ENCODE data around the gene TBC1D21.

The TBC1D21 gene

DNA sequence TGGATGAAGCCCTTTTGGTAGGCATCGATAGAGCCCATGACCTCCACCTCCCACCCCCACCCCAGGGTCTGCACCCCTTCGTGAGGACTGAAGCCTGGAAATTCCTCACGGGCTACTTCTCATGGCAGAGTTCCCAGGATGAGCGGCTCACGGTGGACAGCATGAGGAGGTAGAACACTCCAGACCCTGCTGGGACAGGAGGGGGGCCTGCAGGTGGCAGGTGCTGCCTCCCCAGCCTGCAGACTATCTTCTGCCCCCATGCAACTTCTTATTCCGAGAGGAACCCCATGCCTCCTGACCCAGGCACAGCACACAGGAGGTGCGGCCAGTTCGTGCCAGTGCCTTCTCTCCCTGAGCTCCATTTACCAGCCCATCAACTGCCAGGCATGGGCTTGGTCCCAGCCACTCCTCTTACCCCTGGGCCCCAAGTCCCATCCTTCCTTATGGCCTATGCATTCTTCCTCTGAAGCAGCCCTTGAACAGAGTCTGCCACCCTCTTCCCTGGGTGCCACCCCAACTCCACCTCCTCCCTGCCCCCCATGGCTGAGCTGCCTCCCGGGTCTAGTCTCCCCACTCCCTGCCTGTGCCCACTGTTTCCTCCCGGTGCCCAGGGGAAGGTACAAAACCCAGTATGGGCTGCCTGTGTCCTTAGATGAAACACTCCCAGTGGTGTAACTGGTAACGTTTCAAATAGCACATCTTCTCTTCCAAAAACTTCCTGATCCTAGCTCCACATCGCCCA lies 8.4 kb downstream of the TBC1D21 start:
- TF ChIP-seq SNAI2 (CRISPR knock-in tag; IDR thresholded peaks at IDR 0.05) = no peak
- TF ChIP-seq ZNF565 (CRISPR knock-in tag; conservative IDR thresholded peaks at IDR 0.05; ENCODE audit: low read depth) = no peak
- ATAC-seq = no peak

DNA sequence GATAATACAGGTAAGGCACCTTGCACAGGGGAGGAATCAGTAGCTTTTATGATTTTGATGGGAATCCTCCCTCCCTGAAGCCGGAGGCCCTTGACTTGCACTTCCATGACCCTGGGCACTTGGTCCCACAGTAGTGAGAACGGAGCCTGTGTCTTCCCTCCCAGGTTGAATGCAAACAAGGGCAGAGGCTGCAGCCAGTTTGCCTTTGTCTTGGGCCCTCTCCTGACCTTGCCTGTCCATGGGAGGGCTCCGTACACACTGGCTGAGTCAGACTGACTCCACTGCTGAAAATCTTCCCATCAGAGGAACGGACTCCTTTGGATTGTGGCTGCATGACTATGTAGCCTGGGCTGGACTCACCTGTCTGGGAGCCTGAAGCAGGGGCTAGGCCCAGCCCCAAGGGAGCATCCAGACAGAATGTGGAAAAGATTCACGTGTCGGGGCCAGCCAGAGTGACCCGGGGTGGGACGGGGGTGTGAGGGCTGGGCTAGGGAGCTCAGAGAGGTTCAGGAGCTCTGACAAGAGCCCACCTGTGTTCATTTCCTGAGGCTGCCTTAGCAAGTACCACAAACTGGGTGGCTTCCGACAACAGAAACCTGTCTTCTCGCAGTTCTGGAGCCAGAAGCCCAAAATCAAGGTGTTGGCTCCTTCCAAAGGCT lies 9.5 kb downstream of the TBC1D21 start:
- TF ChIP-seq OSR1 (CRISPR knock-in tag; IDR thresholded peaks at IDR 0.05) = no peak
- no peak for TF ChIP-seq ZNF8 (CRISPR knock-in tag; IDR thresholded peaks at IDR 0.05)
- no peak for ATAC-seq

DNA sequence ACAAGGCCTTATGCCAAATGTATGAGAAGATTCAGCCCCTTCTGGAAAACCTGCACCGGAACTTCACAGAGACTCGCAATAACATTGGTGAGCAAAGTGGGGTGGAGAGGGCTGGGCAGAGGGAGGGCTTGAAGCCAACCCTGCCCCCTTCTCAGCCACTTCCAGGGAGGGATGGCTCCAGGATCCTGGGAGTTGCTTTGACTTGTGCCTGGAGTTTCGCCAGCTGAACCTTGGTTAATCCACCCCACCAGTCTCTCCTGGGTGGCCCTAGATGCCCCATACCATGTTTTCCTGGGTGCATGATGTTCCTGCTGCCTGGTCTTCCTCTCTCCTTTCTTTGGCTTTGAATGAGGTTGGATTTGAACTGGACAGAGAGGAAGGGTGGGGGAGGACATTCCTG lies 10.8 kb downstream of the TBC1D21 start:
- TF ChIP-seq PPARA (CRISPR knock-in tag; IDR thresholded peaks at IDR 0.05; ENCODE audit: borderline replicate concordance) (no peak), TOX (CRISPR knock-in tag; IDR thresholded peaks at IDR 0.05; ENCODE audit: borderline replicate concordance) (no peak), TCF4 (CRISPR knock-in tag; IDR thresholded peaks at IDR 0.05; ENCODE audit: borderline replicate concordance) (no peak), ISL1 (CRISPR knock-in tag; IDR thresholded peaks at IDR 0.05) (no peak), ZFP3 (CRISPR knock-in tag; IDR thresholded peaks at IDR 0.05) (no peak), OSR1 (CRISPR knock-in tag; IDR thresholded peaks at IDR 0.05) (no peak), ZNF8 (CRISPR knock-in tag; IDR thresholded peaks at IDR 0.05) (no peak), ZNF565 (CRISPR knock-in tag; conservative IDR thresholded peaks at IDR 0.05; ENCODE audit: low read depth) (no peak), ZFP30 (CRISPR knock-in tag; IDR thresholded peaks at IDR 0.05) (no peak), SNAI2 (CRISPR knock-in tag; IDR thresholded peaks at IDR 0.05) (no peak), RARB (CRISPR knock-in tag; IDR thresholded peaks at IDR 0.05) (no peak), ESRRG (CRISPR knock-in tag; IDR thresholded peaks at IDR 0.05) (no peak), ZC3H10 (CRISPR knock-in tag; IDR thresholded peaks at IDR 0.05) (no peak), CSDC2 (CRISPR knock-in tag; IDR thresholded peaks at IDR 0.05) (no peak), BACH2 (CRISPR knock-in tag; IDR thresholded peaks at IDR 0.05; ENCODE audit: borderline replicate concordance) (no peak), ZNF70 (CRISPR knock-in tag; IDR thresholded peaks at IDR 0.05) (no peak)
- TF ChIP-seq, protein P1, sequence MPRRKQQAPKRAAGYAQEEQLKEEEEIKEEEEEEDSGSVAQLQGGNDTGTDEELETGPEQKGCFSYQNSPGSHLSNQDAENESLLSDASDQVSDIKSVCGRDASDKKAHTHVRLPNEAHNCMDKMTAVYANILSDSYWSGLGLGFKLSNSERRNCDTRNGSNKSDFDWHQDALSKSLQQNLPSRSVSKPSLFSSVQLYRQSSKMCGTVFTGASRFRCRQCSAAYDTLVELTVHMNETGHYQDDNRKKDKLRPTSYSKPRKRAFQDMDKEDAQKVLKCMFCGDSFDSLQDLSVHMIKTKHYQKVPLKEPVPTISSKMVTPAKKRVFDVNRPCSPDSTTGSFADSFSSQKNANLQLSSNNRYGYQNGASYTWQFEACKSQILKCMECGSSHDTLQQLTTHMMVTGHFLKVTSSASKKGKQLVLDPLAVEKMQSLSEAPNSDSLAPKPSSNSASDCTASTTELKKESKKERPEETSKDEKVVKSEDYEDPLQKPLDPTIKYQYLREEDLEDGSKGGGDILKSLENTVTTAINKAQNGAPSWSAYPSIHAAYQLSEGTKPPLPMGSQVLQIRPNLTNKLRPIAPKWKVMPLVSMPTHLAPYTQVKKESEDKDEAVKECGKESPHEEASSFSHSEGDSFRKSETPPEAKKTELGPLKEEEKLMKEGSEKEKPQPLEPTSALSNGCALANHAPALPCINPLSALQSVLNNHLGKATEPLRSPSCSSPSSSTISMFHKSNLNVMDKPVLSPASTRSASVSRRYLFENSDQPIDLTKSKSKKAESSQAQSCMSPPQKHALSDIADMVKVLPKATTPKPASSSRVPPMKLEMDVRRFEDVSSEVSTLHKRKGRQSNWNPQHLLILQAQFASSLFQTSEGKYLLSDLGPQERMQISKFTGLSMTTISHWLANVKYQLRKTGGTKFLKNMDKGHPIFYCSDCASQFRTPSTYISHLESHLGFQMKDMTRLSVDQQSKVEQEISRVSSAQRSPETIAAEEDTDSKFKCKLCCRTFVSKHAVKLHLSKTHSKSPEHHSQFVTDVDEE (CRISPR knock-in tag; IDR thresholded peaks at IDR 0.05) = no peak
- TF ChIP-seq, protein P2, sequence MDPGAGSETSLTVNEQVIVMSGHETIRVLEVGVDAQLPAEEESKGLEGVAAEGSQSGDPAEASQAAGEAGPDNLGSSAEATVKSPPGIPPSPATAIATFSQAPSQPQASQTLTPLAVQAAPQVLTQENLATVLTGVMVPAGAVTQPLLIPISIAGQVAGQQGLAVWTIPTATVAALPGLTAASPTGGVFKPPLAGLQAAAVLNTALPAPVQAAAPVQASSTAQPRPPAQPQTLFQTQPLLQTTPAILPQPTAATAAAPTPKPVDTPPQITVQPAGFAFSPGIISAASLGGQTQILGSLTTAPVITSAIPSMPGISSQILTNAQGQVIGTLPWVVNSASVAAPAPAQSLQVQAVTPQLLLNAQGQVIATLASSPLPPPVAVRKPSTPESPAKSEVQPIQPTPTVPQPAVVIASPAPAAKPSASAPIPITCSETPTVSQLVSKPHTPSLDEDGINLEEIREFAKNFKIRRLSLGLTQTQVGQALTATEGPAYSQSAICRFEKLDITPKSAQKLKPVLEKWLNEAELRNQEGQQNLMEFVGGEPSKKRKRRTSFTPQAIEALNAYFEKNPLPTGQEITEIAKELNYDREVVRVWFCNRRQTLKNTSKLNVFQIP (CRISPR knock-in tag; IDR thresholded peaks at IDR 0.05; ENCODE audit: borderline replicate concordance, low read depth) = no peak
- TF ChIP-seq, protein P3, sequence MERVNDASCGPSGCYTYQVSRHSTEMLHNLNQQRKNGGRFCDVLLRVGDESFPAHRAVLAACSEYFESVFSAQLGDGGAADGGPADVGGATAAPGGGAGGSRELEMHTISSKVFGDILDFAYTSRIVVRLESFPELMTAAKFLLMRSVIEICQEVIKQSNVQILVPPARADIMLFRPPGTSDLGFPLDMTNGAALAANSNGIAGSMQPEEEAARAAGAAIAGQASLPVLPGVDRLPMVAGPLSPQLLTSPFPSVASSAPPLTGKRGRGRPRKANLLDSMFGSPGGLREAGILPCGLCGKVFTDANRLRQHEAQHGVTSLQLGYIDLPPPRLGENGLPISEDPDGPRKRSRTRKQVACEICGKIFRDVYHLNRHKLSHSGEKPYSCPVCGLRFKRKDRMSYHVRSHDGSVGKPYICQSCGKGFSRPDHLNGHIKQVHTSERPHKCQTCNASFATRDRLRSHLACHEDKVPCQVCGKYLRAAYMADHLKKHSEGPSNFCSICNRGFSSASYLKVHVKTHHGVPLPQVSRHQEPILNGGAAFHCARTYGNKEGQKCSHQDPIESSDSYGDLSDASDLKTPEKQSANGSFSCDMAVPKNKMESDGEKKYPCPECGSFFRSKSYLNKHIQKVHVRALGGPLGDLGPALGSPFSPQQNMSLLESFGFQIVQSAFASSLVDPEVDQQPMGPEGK (CRISPR knock-in tag; IDR thresholded peaks at IDR 0.05; ENCODE audit: borderline replicate concordance) = no peak
- no peak for ATAC-seq

DNA sequence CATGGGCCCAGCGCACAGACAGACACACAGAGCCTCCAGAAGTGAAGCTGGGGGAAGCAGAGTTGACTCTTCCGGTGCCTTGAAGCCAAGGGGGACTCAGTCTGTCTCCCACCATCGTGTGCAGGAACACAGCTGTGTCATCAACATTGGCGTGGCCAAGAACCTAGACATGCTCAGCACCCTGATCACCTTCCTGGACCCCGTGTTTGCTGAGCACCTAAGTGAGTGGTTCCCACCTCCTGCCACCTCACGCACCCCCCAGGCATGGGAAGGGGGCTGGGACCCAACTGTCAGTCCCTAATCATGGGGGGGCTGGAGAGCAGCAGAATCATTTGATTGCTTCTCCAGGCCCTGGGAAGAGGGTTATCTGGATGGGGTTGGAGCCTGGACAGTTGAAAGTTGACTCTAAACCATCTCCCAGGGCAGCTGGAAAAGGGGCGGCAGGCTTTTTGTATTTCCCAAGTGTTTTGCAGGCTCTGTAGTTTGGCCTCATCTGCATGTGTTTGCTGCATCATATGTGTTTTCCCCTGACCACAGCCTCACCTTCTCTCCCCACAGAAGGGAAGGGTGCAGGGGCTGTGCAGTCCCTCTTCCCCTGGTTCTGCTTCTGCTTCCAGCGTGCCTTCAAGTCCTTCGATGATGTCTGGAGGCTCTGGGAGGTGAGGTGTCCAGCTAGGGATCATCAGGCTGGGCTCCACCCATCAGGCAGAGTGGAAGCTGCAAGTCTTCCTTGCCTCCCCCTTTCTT lies 12.8 kb downstream of the TBC1D21 start:
- TF ChIP-seq BACH2 (CRISPR knock-in tag; IDR thresholded peaks at IDR 0.05; ENCODE audit: borderline replicate concordance) (no peak), ESRRG (CRISPR knock-in tag; IDR thresholded peaks at IDR 0.05) (no peak), ZNF8 (CRISPR knock-in tag; IDR thresholded peaks at IDR 0.05) (no peak), CSDC2 (CRISPR knock-in tag; IDR thresholded peaks at IDR 0.05) (no peak), ARNTL (CRISPR knock-in tag; IDR thresholded peaks at IDR 0.05; ENCODE audit: borderline replicate concordance, low read depth) (no peak), GLIS3 (CRISPR knock-in tag; IDR thresholded peaks at IDR 0.05) (no peak), ZFP3 (CRISPR knock-in tag; IDR thresholded peaks at IDR 0.05) (no peak), ZC3H10 (CRISPR knock-in tag; IDR thresholded peaks at IDR 0.05) (no peak)
- TF ChIP-seq, protein P3 (CRISPR knock-in tag; IDR thresholded peaks at IDR 0.05; ENCODE audit: borderline replicate concordance) = no peak
- TF ChIP-seq, protein P4, sequence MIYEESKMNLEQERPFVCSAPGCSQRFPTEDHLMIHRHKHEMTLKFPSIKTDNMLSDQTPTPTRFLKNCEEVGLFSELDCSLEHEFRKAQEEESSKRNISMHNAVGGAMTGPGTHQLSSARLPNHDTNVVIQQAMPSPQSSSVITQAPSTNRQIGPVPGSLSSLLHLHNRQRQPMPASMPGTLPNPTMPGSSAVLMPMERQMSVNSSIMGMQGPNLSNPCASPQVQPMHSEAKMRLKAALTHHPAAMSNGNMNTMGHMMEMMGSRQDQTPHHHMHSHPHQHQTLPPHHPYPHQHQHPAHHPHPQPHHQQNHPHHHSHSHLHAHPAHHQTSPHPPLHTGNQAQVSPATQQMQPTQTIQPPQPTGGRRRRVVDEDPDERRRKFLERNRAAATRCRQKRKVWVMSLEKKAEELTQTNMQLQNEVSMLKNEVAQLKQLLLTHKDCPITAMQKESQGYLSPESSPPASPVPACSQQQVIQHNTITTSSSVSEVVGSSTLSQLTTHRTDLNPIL (CRISPR knock-in tag; IDR thresholded peaks at IDR 0.05; ENCODE audit: low read depth) = no peak
- no peak for ATAC-seq

All from SK-N-SH treated with all-trans-retinoic acid at 6 μM for 48 hours (cell line).